ENCODE data around the gene PLA2G3.
"Not testable (repeated sequence)": the region's sequence is repeated elsewhere in the genome, so short reads cannot be mapped to it uniquely, and the experiment has no call there.

The PLA2G3 gene

GRCh38 chr22:31177420-31178162 lies 37.3 kb upstream of the PLA2G3 start:
- no peak for DNase-seq (ENCODE audit: low spot score)
- in situ Hi-C loops (cut with MboI; ENCODE audit: low sequenced_read_pairs, unreplicated experiment): no loop called here

GRCh38 chr22:31176923-31177322 lies 36.6 kb upstream of the PLA2G3 start:
- TF ChIP-seq CTCF (IDR thresholded peaks at IDR 0.05; ENCODE audit: borderline replicate concordance, control extremely low read depth, extremely low read depth, insufficient read depth, missing control alignments): no peak
- in situ Hi-C loops (cut with MboI; ENCODE audit: low sequenced_read_pairs, unreplicated experiment): no loop called here
- no peak for DNase-seq (ENCODE audit: low spot score)

More at GRCh38 chr22:31177420-31178162, 37.3 kb upstream of the PLA2G3 start:
- TF ChIP-seq CTCF (IDR thresholded peaks at IDR 0.05; ENCODE audit: borderline replicate concordance, control extremely low read depth, extremely low read depth, insufficient read depth, missing control alignments): no peak

GRCh38 chr22:31173386-31174145 lies 33.3 kb upstream of the PLA2G3 start:
- no peak for TF ChIP-seq CTCF (IDR thresholded peaks at IDR 0.05; ENCODE audit: borderline replicate concordance, control extremely low read depth, extremely low read depth, insufficient read depth, missing control alignments)
- in situ Hi-C loops (cut with MboI; ENCODE audit: low sequenced_read_pairs, unreplicated experiment): no loop called here
- no peak for DNase-seq (ENCODE audit: low spot score)

GRCh38 chr22:31171734-31172133 lies 31.4 kb upstream of the PLA2G3 start:
- in situ Hi-C loops (cut with MboI; ENCODE audit: low sequenced_read_pairs, unreplicated experiment); DNase-seq (ENCODE audit: low spot score): not testable (repeated sequence)

GRCh38 chr22:31170971-31171370 lies 30.7 kb upstream of the PLA2G3 start:
- no peak for TF ChIP-seq CTCF (IDR thresholded peaks at IDR 0.05; ENCODE audit: borderline replicate concordance, control extremely low read depth, extremely low read depth, insufficient read depth, missing control alignments)

GRCh38 chr22:31162015-31162765 lies 21.9 kb upstream of the PLA2G3 start:
- DNase-seq (ENCODE audit: low spot score): no peak
- no peak for TF ChIP-seq CTCF (IDR thresholded peaks at IDR 0.05; ENCODE audit: borderline replicate concordance, control extremely low read depth, extremely low read depth, insufficient read depth, missing control alignments)
- in situ Hi-C loops (cut with MboI; ENCODE audit: low sequenced_read_pairs, unreplicated experiment): no loop called here

More at GRCh38 chr22:31170971-31171370, 30.7 kb upstream of the PLA2G3 start:
- no peak for DNase-seq (ENCODE audit: low spot score)
- in situ Hi-C loops (cut with MboI; ENCODE audit: low sequenced_read_pairs, unreplicated experiment): no loop called here

Data from GM13976 (cell line).